Testis (tissue), 3 donors: ENCODE results near the gene MLNR. TPM values are rescaled to one million over a fixed set of nuclear protein-coding genes. Genes with fewer than 3 reads are reported as not detected.
A peak's percentile ranks its signal among the peaks of the same experiment; 100 is the strongest.

Source experiments
- DNase-seq: peaks from one replicate; pipeline ENCODE4 v3.0.0-alpha.2; 2019
- H3K27ac ChIP-seq, 2 donors: fragments of 200-600 bp; sonication (generic); one replicate each; pipeline ENCODE4 v1.5.1; 2019
- H3K27me3 ChIP-seq: fragments of 200-600 bp; sonication (generic); one replicate; pipeline ENCODE4 v1.5.1; 2019
- H3K36me3 ChIP-seq: fragments of 200-600 bp; sonication (generic); one replicate; pipeline ENCODE4 v1.5.1; 2017; ENCODE audit warnings: low read depth; ENCODE audit errors: missing control alignments
- H3K4me1 ChIP-seq: fragments of 200-600 bp; sonication (generic); one replicate; pipeline ENCODE4 v1.5.1; 2019
- H3K4me3 ChIP-seq, 2 donors: fragments of 200-600 bp; sonication (generic); one replicate each; pipeline ENCODE4 v1.5.1; 2017 to 2019
- H3K9me3 ChIP-seq: fragments of 200-600 bp; sonication (generic); one replicate; pipeline ENCODE4 v1.5.1; 2017
- POLR2A ChIP-seq: fragments of 450-650 bp; IDR thresholded peaks from one replicate; pipeline ENCODE4 v1.6.1; 2017; ENCODE audit warnings: antibody characterized with exemption, mild to moderate bottlenecking, moderate library complexity
- WGBS, 2 donors: methylation state at CpG; one replicate each; pipeline ENCODE4 v1.1.5; 2018; 5-methylcytosine and 5-hydroxymethylcytosine counted together
- intact Hi-C: fragments of 100-400 bp; cut with DNase I; formaldehyde crosslinking; loops from one replicate; pipeline ENCODE4 v1.15.1; 2023; ENCODE audit warnings: low total_unique reads
- polyA plus RNA-seq: library from polyadenylated mRNA; stranded (reverse); fragments of 350-450 nt; fragmentation: Illumina TruSeq; extraction: RNeasy Lipid Tissue Mini Kit (QIAGEN cat#74804); gene quantifications from one replicate; pipeline ENCODE4 v1.2.3, GENCODE V29; 2014; ENCODE audit warnings: low read depth, low replicate concordance; ENCODE audit not compliant: insufficient read depth
- total RNA-seq, 2 donors: library from RNA; depleted of rRNA; stranded (reverse); fragments of >200 nt; gene quantifications; one replicate each; pipeline ENCODE4 v1.2.3, GENCODE V29; 2016
- TF ChIP-seq, protein P1 (sequence below), 3 experiments: fragments of 450-650 bp in 2 of 3; fragments of 200-600 bp in 1 of 3; sonication (generic) in 1 of 3; IDR thresholded peaks; one replicate each; pipeline ENCODE4 v1.5.1; 2016 to 2019; ENCODE audit warnings: antibody characterized with exemption in 3 of 3, mild to moderate bottlenecking in 2 of 3, moderate library complexity in 1 of 3

The MLNR gene
- total and polyA plus RNA-seq, 3 donors from 2014 or later, result 2.0 TPM; not detected in 2

DNA sequence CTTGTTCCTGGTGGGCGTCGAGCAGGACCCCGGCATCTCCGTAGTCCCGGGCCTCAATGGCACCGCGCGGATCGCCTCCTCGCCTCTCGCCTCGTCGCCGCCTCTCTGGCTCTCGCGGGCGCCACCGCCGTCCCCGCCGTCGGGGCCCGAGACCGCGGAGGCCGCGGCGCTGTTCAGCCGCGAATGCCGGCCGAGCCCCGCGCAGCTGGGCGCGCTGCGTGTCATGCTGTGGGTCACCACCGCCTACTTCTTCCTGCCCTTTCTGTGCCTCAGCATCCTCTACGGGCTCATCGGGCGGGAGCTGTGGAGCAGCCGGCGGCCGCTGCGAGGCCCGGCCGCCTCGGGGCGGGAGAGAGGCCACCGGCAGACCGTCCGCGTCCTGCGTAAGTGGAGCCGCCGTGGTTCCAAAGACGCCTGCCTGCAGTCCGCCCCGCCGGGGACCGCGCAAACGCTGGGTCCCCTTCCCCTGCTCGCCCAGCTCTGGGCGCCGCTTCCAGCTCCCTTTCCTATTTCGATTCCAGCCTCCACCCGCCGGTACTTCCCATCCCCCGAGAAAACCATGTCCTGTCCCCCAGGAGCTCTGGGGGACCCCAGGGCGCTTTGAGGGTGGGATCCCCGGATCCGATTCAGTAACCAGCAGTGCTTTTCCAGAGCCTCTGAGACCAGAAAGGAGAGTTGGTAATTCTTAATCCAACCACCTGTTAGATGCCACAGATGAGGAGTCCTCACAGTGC lies 885 bp downstream of the MLNR start:
- no peaks in the 10 kb centered on the region for H3K9me3 ChIP-seq
- H3K4me1 ChIP-seq, result peaks cover 4% of the 10 kb centered on the region
- peak overlapping the region; percentile 11 to 42 for H3K4me3 ChIP-seq
- 4 to 15% methylated on average over 11 to 72 of the region's 73 CpGs for WGBS, 2 donors
- H3K36me3 ChIP-seq, result no peaks in the 10 kb centered on the region
- H3K27me3 ChIP-seq, result no peaks in the 10 kb centered on the region
- intact Hi-C loops, result no loop called here
- TF ChIP-seq, protein P1, sequence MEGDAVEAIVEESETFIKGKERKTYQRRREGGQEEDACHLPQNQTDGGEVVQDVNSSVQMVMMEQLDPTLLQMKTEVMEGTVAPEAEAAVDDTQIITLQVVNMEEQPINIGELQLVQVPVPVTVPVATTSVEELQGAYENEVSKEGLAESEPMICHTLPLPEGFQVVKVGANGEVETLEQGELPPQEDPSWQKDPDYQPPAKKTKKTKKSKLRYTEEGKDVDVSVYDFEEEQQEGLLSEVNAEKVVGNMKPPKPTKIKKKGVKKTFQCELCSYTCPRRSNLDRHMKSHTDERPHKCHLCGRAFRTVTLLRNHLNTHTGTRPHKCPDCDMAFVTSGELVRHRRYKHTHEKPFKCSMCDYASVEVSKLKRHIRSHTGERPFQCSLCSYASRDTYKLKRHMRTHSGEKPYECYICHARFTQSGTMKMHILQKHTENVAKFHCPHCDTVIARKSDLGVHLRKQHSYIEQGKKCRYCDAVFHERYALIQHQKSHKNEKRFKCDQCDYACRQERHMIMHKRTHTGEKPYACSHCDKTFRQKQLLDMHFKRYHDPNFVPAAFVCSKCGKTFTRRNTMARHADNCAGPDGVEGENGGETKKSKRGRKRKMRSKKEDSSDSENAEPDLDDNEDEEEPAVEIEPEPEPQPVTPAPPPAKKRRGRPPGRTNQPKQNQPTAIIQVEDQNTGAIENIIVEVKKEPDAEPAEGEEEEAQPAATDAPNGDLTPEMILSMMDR (IDR thresholded peaks at IDR 0.05), result no peak
- no peak for TF ChIP-seq POLR2A
- DNase-seq, result no peak
- no peak overlapping the region for H3K27ac ChIP-seq

DNA sequence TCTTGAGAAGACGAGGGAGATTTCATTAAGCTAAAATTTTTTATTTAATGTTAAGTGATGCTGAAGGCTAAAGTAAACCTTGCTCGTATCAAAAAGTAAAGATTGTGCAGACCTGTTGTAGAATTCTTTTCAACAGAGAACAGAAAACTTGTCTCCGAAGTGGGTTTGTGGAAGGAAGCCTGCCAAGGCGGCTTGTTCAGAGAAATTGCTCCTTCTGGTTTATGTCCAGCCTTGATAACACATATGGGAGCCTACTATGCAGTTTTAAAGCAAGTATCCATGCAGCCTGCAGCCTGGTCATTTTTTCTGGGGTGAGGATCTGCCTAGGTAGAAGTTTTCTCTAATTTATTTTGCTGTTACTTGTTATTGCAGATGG lies 1.4 kb downstream of the MLNR start:
- H3K4me3 ChIP-seq, result peak overlapping the region in 1 of 2 donors; percentile 6
- intact Hi-C loops, result no loop called here
- H3K36me3 ChIP-seq, result no peaks in the 10 kb centered on the region
- whole genome bisulfite sequencing, 2 donors, result 51 to 69% methylated on average over 4 of the region's 4 CpGs
- peaks cover 4% of the 10 kb centered on the region for H3K4me1 ChIP-seq
- TF ChIP-seq POLR2A, result no peak
- TF ChIP-seq, protein P1 (IDR thresholded peaks at IDR 0.05), result no peak
- no peak for DNase-seq
- no peaks in the 10 kb centered on the region for H3K27me3 ChIP-seq
- H3K9me3 ChIP-seq, result no peaks in the 10 kb centered on the region
- H3K27ac ChIP-seq, result no peak overlapping the region

DNA sequence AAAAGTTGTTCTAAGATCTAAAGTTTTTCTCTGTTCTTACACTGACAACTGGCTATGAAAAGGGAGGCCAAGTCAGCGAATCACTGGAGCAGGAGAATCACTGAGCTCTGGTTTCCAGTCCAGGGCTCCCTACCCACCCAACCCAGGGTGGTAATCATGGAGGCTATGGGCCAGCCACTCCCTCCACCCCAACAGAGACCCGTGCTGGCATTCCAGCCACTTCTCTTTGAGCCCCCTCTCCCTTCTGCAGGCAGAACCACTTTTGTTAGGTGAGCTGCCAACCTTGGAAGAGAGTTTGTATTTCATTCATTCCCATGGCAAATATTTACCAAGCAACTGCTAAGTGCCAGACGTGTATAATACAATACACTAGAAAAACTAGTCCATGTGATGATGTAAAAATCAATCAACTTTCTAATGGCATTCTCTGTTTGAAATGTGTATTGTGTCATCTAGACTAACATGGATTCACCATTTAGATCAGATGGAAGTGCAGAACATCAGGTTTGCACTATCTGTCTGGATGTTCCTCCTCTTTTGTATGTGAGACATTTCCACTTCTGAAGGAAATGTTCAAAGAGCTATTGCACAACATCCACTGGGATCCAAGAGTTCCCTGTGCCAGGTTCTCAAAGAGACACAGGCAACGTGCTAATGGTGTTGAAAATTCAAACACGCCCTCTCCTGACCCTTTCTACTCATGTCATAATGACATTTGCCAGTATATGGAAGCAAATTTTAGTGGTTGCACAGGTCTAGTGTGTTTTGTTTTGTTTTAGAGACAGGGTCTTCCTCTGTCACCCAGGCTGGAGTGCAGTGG lies 5.3 kb downstream of the MLNR start:
- Histone ChIP-seq H3K9me3 (no peaks in the 10 kb centered on the region), H3K27ac (no peak overlapping the region), H3K36me3 (no peaks in the 10 kb centered on the region), H3K4me3 (no peak overlapping the region), H3K4me1 (peaks cover 4% of the 10 kb centered on the region), H3K27me3 (no peaks in the 10 kb centered on the region)
- no peak for TF ChIP-seq POLR2A
- TF ChIP-seq, protein P1 (IDR thresholded peaks at IDR 0.05), result no peak
- intact Hi-C loops, result no loop called here
- 75 to 77% methylated on average over 4 to 5 of the region's 5 CpGs for WGBS, 2 donors
- no peak for DNase-seq

DNA sequence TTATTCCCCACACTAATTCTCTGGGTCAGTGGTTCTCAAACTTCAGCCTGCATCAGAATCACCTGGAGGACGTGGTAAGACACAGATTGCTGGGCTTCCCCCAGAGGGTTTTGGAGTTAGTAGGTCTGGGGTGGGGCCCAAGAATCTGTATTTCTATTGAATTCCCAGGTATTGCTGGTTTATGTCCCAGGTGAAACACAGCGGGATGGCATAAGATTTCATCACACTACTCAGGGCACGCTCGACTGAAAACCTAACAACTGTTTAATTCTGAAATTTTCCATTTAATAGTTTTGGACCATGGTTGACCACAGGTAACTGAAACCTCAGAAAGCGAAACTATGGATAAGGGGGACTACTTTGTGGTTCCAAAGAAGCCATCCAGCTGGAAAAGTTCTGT lies 6.5 kb downstream of the MLNR start:
- Histone ChIP-seq H3K27ac (no peak overlapping the region), H3K9me3 (no peaks in the 10 kb centered on the region), H3K4me1 (no peaks in the 10 kb centered on the region), H3K27me3 (no peaks in the 10 kb centered on the region), H3K36me3 (no peaks in the 10 kb centered on the region), H3K4me3 (no peak overlapping the region)
- intact Hi-C loops, result no loop called here
- TF ChIP-seq, protein P1 (IDR thresholded peaks at IDR 0.05), result no peak
- WGBS, 2 donors, result 94 to 97% methylated on average over 5 of the region's 5 CpGs
- no peak for DNase-seq
